Lower leg skin (tissue), 3 donors: ENCODE results near the gene NOS3.

Experiments used
- POLR2A ChIP-seq, 2 donors: fragments of 450-650 bp; IDR thresholded peaks; one replicate each; pipeline ENCODE4 v1.6.1; 2016 to 2017; ENCODE audit warnings: antibody characterized with exemption in 2 of 2, mild to moderate bottlenecking in 1 of 2, moderate library complexity in 1 of 2
- TF ChIP-seq, protein P1 (sequence below), 3 donors: fragments of 450-650 bp; IDR thresholded peaks; one replicate each; pipeline ENCODE4 v1.5.1; 2016; ENCODE audit warnings: antibody characterized with exemption in 3 of 3, mild to moderate bottlenecking in 3 of 3, moderate library complexity in 2 of 3

DNA sequence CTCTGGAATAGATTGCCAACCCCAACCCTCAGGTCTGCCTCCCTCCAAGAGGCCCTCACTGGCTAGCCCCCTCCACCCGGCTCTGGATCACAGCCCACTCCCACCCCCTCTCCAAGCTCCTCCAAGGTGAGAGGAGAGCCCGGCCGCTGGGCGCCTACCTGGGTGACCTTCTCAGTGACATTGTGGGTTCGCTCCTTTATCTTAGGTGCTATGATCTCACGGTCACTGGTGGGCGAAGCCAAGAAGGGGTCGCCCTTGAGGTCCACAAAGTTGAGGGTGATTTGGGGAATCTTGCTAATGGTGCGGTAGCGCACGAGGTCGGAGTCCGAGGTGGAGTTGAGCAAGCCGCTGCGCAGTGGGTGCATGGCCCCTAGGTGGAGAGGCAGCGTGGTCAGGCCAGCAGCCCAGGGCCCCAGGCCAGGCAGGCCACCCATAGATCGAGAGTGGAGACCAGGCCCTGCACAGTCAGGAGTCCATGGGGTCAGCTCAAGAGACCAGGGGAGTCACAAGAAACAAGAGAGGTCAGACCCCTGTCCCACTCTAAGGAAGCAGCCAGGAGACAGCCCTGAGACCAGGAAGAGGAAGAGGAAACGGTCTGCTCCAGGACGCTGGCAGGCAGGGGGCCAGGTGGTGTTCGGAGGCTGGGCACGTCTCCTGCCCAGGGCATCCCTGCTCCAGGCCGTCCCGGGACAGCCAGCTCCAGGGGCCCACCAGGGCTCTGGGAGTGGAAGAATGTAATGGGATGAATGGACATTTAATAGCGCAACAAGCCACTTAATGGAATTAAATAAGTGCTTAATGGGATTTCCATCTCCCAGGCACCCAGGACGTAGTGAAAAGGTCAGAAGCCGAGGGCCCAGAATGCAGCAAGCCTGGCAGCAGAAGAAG is 33.4 kb upstream of the NOS3 start:
- TF ChIP-seq, protein P1, sequence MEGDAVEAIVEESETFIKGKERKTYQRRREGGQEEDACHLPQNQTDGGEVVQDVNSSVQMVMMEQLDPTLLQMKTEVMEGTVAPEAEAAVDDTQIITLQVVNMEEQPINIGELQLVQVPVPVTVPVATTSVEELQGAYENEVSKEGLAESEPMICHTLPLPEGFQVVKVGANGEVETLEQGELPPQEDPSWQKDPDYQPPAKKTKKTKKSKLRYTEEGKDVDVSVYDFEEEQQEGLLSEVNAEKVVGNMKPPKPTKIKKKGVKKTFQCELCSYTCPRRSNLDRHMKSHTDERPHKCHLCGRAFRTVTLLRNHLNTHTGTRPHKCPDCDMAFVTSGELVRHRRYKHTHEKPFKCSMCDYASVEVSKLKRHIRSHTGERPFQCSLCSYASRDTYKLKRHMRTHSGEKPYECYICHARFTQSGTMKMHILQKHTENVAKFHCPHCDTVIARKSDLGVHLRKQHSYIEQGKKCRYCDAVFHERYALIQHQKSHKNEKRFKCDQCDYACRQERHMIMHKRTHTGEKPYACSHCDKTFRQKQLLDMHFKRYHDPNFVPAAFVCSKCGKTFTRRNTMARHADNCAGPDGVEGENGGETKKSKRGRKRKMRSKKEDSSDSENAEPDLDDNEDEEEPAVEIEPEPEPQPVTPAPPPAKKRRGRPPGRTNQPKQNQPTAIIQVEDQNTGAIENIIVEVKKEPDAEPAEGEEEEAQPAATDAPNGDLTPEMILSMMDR (IDR thresholded peaks at IDR 0.05) = no peak
- TF ChIP-seq POLR2A (IDR thresholded peaks at IDR 0.05) = no peak
